ENCODE results near the gene SKAP2.

- no peak for TF ChIP-seq POLR2A (IDR thresholded peaks at IDR 0.05)
- TF ChIP-seq POLR2AphosphoS5 (IDR thresholded peaks at IDR 0.05) = no peak
- TF ChIP-seq, protein P1, sequence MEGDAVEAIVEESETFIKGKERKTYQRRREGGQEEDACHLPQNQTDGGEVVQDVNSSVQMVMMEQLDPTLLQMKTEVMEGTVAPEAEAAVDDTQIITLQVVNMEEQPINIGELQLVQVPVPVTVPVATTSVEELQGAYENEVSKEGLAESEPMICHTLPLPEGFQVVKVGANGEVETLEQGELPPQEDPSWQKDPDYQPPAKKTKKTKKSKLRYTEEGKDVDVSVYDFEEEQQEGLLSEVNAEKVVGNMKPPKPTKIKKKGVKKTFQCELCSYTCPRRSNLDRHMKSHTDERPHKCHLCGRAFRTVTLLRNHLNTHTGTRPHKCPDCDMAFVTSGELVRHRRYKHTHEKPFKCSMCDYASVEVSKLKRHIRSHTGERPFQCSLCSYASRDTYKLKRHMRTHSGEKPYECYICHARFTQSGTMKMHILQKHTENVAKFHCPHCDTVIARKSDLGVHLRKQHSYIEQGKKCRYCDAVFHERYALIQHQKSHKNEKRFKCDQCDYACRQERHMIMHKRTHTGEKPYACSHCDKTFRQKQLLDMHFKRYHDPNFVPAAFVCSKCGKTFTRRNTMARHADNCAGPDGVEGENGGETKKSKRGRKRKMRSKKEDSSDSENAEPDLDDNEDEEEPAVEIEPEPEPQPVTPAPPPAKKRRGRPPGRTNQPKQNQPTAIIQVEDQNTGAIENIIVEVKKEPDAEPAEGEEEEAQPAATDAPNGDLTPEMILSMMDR (IDR thresholded peaks at IDR 0.05) = no peak
These were observed 49.0 kb downstream of the SKAP2 start for GRCh38 chr7:26815426-26815825.
